ENCODE measurements around the gene PTGR1.
"Not testable (repeated sequence)": the region's sequence is repeated elsewhere in the genome, so short reads cannot be mapped to it uniquely, and the experiment has no call there.

Gene PTGR1

GRCh38 chr9:111599092-111599954 is at the start of gene PTGR1:
PTGR1 (minus strand) TSS chr9:111599647; CDS start chr9:111597422, 2,225 bp downstream.
- DNase-seq (ENCODE audit: low spot score): peak; percentile 85

- DNase-seq (ENCODE audit: low spot score): no peak
Observed at GRCh38 chr9:111649016-111649415, 49.6 kb upstream of the PTGR1 start.

GRCh38 chr9:111648066-111648465 is 48.6 kb upstream of the PTGR1 start:
- no peak for DNase-seq (ENCODE audit: low spot score)

- DNase-seq (ENCODE audit: low spot score): no peak
Observed at GRCh38 chr9:111646417-111646816, 47.0 kb upstream of the PTGR1 start.

- no peak for DNase-seq (ENCODE audit: low spot score)
Observed at GRCh38 chr9:111645806-111646205, 46.4 kb upstream of the PTGR1 start.

GRCh38 chr9:111644195-111644772 is 44.8 kb upstream of the PTGR1 start:
- no peak for DNase-seq (ENCODE audit: low spot score)

- DNase-seq (ENCODE audit: low spot score): no peak
Observed at GRCh38 chr9:111637421-111637950, 38.0 kb upstream of the PTGR1 start.

- no peak for DNase-seq (ENCODE audit: low spot score)
Observed at GRCh38 chr9:111634860-111635259, 35.4 kb upstream of the PTGR1 start.

- no peak for DNase-seq (ENCODE audit: low spot score)
Observed at GRCh38 chr9:111633389-111633736, 33.9 kb upstream of the PTGR1 start.

- no peak for DNase-seq (ENCODE audit: low spot score)
Observed at GRCh38 chr9:111632695-111633388, 33.4 kb upstream of the PTGR1 start.

GRCh38 chr9:111632060-111632459 is 32.6 kb upstream of the PTGR1 start:
- DNase-seq (ENCODE audit: low spot score): no peak

GRCh38 chr9:111631214-111631971 is 31.9 kb upstream of the PTGR1 start, which contains the start of gene DNAJC25:
DNAJC25 (plus strand) TSS chr9:111631334; CDS start chr9:111631408, 74 bp downstream.
- DNase-seq (ENCODE audit: low spot score): peak; percentile 96

- no peak for DNase-seq (ENCODE audit: low spot score)
Observed at GRCh38 chr9:111630964-111631213, 31.4 kb upstream of the PTGR1 start.

- no peak for DNase-seq (ENCODE audit: low spot score)
Observed at GRCh38 chr9:111630182-111630963, 30.9 kb upstream of the PTGR1 start.

- no peak for DNase-seq (ENCODE audit: low spot score)
Observed at GRCh38 chr9:111628411-111628810, 29.0 kb upstream of the PTGR1 start.

- no peak for DNase-seq (ENCODE audit: low spot score)
Observed at GRCh38 chr9:111627260-111627963, 28.0 kb upstream of the PTGR1 start.

GRCh38 chr9:111622626-111623025 is 23.2 kb upstream of the PTGR1 start:
- no peak for DNase-seq (ENCODE audit: low spot score)

- no peak for DNase-seq (ENCODE audit: low spot score)
Observed at GRCh38 chr9:111621895-111622480, 22.5 kb upstream of the PTGR1 start.

GRCh38 chr9:111617349-111617748 is 17.9 kb upstream of the PTGR1 start:
- not testable (repeated sequence) for DNase-seq (ENCODE audit: low spot score)

GRCh38 chr9:111615928-111616327 is 16.5 kb upstream of the PTGR1 start:
- DNase-seq (ENCODE audit: low spot score): no peak

All from left forelimb (tissue), 1 donor.